Uterus (tissue), 2 donors: Measurements from ENCODE around the gene SETD6.

ENCODE experiments used
- CTCF ChIP-seq, 4 experiments: fragments of 200-600 bp in 2 of 4; fragments of 450-650 bp in 2 of 4; sonication (generic) in 2 of 4; IDR thresholded peaks; one replicate each; pipeline ENCODE4 v1.5.1; 2016 to 2019; ENCODE audit warnings: antibody characterized with exemption in 4 of 4, mild to moderate bottlenecking in 2 of 4, moderate library complexity in 1 of 4
- POLR2A ChIP-seq, 2 donors: fragments of 450-650 bp; IDR thresholded peaks; one replicate each; pipeline ENCODE4 v1.6.1; 2016; ENCODE audit warnings: antibody characterized with exemption in 2 of 2, mild to moderate bottlenecking in 1 of 2, moderate library complexity in 1 of 2

DNA sequence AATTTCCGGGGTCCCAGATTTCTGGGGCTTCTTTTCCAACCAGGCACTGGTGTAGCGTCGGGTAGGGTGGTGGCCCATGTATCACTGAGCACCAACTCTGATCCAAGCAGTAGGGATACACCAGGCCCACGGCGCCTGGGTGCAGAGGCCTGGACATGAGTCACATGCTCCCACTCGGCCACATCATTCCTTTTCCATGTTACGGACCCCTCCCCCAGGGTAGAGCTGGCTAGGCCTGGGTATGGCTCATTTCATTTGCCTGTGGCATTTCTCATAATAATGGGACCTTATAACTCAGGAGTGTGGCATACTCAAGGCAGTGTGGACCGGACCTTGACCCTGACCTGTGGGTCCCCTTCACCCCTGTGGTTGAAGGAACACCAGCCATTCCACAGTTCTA is 33.4 kb upstream of the SETD6 start:
- TF ChIP-seq POLR2A (IDR thresholded peaks at IDR 0.05): no peak
- no peak for TF ChIP-seq CTCF (IDR thresholded peaks at IDR 0.05)
